ENCODE data around the gene FCGR3A. TPM values are rescaled to one million over a fixed set of nuclear protein-coding genes. Genes with fewer than 3 reads are reported as not detected.

The FCGR3A gene
- total RNA-seq, 1 donor = not detected

- DNase-seq (ENCODE audit: low read depth) = no peak
- TF ChIP-seq, protein P1, sequence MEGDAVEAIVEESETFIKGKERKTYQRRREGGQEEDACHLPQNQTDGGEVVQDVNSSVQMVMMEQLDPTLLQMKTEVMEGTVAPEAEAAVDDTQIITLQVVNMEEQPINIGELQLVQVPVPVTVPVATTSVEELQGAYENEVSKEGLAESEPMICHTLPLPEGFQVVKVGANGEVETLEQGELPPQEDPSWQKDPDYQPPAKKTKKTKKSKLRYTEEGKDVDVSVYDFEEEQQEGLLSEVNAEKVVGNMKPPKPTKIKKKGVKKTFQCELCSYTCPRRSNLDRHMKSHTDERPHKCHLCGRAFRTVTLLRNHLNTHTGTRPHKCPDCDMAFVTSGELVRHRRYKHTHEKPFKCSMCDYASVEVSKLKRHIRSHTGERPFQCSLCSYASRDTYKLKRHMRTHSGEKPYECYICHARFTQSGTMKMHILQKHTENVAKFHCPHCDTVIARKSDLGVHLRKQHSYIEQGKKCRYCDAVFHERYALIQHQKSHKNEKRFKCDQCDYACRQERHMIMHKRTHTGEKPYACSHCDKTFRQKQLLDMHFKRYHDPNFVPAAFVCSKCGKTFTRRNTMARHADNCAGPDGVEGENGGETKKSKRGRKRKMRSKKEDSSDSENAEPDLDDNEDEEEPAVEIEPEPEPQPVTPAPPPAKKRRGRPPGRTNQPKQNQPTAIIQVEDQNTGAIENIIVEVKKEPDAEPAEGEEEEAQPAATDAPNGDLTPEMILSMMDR (IDR thresholded peaks at IDR 0.05; ENCODE audit: insufficient read depth, low read length) = no peak
- H3K4me3 ChIP-seq (ENCODE audit: low read depth, low read length) = no peak overlapping the region
Observed at GRCh38 chr1:161505686-161506085, 43.9 kb downstream of the FCGR3A start.

DNA sequence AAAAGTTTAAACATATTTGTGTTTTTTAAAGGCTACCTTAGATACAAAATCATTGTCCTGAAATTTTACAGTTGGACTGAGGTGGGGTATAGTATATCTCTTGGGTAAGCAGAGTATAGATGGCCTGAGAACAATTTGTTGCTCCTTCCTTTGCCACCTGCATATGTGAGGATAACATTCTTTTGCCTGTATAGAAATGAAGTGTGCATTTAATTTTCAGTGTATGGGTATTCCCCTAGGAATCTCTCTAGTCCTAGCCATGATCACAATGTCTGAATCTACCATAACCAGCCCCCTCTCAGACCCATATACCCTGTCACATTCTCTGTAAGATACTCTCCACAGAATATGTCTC, 46.2 kb downstream of the FCGR3A start:
- no peak overlapping the region for H3K4me3 ChIP-seq (ENCODE audit: low read depth, low read length)
- no peak for DNase-seq (ENCODE audit: low read depth)
- TF ChIP-seq, protein P1 (IDR thresholded peaks at IDR 0.05; ENCODE audit: insufficient read depth, low read length) = no peak

- TF ChIP-seq, protein P1 (IDR thresholded peaks at IDR 0.05; ENCODE audit: insufficient read depth, low read length) = no peak
- peak; percentile 31 for DNase-seq (ENCODE audit: low read depth)
- H3K4me3 ChIP-seq (ENCODE audit: low read depth, low read length) = no peak overlapping the region
Observed at GRCh38 chr1:161502641-161503393, 46.8 kb downstream of the FCGR3A start.

DNA sequence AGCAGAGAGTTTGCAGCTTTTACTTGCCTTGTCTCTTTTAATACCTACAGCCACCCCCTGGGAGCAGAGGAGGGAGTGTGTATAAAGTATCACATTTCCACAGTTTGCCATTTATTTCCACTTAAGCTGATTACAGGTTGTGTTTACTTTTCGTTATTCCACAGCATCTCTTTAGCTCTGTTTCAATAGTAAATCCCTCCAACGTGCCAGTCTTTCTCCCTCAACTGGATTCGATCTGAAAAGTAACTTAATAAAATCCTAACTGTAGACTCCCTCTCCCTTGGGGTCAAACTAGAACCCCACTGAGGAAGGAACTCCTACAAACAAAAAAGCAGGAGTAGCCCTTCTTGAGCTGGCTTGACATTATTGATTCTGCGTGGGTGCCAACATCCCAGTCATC, 47.4 kb downstream of the FCGR3A start:
- no peak overlapping the region for H3K4me3 ChIP-seq (ENCODE audit: low read depth, low read length)
- DNase-seq (ENCODE audit: low read depth) = no peak
- TF ChIP-seq, protein P1 (IDR thresholded peaks at IDR 0.05; ENCODE audit: insufficient read depth, low read length) = no peak

DNA sequence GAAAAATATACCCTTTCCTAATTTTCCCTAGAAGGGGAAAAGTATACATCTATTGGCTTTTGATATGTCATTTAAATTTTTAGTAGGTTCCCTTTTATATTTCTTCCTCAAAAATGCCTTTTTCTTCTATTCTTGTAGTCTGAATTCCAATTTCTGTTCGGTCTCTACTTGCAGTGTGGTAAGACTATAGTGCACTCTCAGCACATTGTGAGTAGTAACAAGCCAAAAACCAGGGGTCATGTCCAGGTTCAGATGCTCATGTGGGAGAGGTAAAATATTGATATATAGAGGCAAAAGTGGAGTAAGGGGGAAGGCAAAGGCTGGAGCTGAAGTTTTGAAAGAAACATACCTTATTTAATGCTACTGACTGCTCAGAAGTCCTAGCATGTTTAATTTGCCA, 48.4 kb downstream of the FCGR3A start:
- no peak for DNase-seq (ENCODE audit: low read depth)
- TF ChIP-seq, protein P1 (IDR thresholded peaks at IDR 0.05; ENCODE audit: insufficient read depth, low read length) = no peak
- no peak overlapping the region for H3K4me3 ChIP-seq (ENCODE audit: low read depth, low read length)

- TF ChIP-seq, protein P1 (IDR thresholded peaks at IDR 0.05; ENCODE audit: insufficient read depth, low read length) = no peak
- peak; percentile 20 for DNase-seq (ENCODE audit: low read depth)
- H3K4me3 ChIP-seq (ENCODE audit: low read depth, low read length) = no peak overlapping the region
Observed at GRCh38 chr1:161499099-161500039, 50.2 kb downstream of the FCGR3A start.

Data from fibroblast of the aortic adventitia (primary cell).